ENCODE results near the gene MASTL.

The MASTL gene

DNA sequence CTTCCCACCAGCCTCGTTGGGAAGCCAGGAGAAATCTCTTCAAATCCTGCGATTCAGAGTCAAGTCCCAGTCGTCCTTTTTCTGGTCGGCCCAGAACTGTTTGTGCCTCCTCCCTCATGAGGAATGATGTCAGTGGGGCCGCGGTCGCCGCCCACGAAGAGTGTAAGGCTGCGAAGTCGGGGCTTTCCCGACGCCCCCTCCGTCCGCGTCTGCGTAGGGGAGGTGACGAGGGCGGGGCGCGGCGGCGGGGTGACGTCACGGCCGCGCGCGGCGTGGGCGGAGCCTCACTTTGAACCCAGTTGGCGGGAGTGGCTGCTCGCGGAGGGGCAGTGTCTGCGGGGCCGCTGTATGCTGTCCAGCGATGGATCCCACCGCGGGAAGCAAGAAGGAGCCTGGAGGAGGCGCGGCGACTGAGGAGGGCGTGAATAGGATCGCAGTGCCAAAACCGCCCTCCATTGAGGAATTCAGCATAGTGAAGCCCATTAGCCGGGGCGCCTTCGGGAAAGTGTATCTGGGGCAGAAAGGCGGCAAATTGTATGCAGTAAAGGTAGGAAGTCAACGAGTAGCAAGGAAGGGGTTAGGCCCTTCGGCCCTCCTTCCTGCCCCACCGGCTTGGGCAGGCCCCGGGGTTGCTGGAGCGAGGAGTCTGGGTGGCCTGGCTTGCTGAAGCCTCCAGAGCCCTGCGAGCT is at the start of gene MASTL (continued):
- TF ChIP-seq, protein P1, sequence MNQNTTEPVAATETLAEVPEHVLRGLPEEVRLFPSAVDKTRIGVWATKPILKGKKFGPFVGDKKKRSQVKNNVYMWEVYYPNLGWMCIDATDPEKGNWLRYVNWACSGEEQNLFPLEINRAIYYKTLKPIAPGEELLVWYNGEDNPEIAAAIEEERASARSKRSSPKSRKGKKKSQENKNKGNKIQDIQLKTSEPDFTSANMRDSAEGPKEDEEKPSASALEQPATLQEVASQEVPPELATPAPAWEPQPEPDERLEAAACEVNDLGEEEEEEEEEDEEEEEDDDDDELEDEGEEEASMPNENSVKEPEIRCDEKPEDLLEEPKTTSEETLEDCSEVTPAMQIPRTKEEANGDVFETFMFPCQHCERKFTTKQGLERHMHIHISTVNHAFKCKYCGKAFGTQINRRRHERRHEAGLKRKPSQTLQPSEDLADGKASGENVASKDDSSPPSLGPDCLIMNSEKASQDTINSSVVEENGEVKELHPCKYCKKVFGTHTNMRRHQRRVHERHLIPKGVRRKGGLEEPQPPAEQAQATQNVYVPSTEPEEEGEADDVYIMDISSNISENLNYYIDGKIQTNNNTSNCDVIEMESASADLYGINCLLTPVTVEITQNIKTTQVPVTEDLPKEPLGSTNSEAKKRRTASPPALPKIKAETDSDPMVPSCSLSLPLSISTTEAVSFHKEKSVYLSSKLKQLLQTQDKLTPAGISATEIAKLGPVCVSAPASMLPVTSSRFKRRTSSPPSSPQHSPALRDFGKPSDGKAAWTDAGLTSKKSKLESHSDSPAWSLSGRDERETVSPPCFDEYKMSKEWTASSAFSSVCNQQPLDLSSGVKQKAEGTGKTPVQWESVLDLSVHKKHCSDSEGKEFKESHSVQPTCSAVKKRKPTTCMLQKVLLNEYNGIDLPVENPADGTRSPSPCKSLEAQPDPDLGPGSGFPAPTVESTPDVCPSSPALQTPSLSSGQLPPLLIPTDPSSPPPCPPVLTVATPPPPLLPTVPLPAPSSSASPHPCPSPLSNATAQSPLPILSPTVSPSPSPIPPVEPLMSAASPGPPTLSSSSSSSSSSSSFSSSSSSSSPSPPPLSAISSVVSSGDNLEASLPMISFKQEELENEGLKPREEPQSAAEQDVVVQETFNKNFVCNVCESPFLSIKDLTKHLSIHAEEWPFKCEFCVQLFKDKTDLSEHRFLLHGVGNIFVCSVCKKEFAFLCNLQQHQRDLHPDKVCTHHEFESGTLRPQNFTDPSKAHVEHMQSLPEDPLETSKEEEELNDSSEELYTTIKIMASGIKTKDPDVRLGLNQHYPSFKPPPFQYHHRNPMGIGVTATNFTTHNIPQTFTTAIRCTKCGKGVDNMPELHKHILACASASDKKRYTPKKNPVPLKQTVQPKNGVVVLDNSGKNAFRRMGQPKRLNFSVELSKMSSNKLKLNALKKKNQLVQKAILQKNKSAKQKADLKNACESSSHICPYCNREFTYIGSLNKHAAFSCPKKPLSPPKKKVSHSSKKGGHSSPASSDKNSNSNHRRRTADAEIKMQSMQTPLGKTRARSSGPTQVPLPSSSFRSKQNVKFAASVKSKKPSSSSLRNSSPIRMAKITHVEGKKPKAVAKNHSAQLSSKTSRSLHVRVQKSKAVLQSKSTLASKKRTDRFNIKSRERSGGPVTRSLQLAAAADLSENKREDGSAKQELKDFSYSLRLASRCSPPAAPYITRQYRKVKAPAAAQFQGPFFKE (tag by site-specific recombination; IDR thresholded peaks at IDR 0.05; ENCODE audit: borderline replicate concordance) = no peak
- TF ChIP-seq ZBTB1 (tag by site-specific recombination; IDR thresholded peaks at IDR 0.05) = peak; percentile 58; the same call in 1 of the 2 replicates
- TF ChIP-seq, protein P2, sequence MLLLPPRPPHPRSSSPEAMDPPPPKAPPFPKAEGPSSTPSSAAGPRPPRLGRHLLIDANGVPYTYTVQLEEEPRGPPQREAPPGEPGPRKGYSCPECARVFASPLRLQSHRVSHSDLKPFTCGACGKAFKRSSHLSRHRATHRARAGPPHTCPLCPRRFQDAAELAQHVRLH (tag by site-specific recombination; IDR thresholded peaks at IDR 0.05) = no peak
- TF ChIP-seq ZNF394 (tag by site-specific recombination; IDR thresholded peaks at IDR 0.05; ENCODE audit: borderline replicate concordance) = no peak; the same call in 1 of the 2 replicates
- TF ChIP-seq ZFP41 (tag by site-specific recombination; IDR thresholded peaks at IDR 0.05; ENCODE audit: borderline replicate concordance) = no peak
- TF ChIP-seq ZNF366 (tag by site-specific recombination; conservative IDR thresholded peaks at IDR 0.05) = peak; percentile 19; the same call in 1 of the 2 replicates
- no peak for TF ChIP-seq ZNF670 (tag by site-specific recombination; IDR thresholded peaks at IDR 0.05; ENCODE audit: low read depth)
- TF ChIP-seq, protein P3, sequence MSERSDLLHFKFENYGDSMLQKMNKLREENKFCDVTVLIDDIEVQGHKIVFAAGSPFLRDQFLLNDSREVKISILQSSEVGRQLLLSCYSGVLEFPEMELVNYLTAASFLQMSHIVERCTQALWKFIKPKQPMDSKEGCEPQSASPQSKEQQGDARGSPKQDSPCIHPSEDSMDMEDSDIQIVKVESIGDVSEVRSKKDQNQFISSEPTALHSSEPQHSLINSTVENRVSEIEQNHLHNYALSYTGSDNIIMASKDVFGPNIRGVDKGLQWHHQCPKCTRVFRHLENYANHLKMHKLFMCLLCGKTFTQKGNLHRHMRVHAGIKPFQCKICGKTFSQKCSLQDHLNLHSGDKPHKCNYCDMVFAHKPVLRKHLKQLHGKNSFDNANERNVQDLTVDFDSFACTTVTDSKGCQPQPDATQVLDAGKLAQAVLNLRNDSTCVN (tag by site-specific recombination; optimal IDR thresholded peaks at IDR 0.05) = peak; percentile 86
- TF ChIP-seq ZNF248 (tag by site-specific recombination; IDR thresholded peaks at IDR 0.05) = no peak
- TF ChIP-seq ZNF501 (tag by site-specific recombination; IDR thresholded peaks at IDR 0.05) = peak; percentile 83
- TF ChIP-seq, protein P4, sequence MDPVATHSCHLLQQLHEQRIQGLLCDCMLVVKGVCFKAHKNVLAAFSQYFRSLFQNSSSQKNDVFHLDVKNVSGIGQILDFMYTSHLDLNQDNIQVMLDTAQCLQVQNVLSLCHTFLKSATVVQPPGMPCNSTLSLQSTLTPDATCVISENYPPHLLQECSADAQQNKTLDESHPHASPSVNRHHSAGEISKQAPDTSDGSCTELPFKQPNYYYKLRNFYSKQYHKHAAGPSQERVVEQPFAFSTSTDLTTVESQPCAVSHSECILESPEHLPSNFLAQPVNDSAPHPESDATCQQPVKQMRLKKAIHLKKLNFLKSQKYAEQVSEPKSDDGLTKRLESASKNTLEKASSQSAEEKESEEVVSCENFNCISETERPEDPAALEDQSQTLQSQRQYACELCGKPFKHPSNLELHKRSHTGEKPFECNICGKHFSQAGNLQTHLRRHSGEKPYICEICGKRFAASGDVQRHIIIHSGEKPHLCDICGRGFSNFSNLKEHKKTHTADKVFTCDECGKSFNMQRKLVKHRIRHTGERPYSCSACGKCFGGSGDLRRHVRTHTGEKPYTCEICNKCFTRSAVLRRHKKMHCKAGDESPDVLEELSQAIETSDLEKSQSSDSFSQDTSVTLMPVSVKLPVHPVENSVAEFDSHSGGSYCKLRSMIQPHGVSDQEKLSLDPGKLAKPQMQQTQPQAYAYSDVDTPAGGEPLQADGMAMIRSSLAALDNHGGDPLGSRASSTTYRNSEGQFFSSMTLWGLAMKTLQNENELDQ (tag by site-specific recombination; IDR thresholded peaks at IDR 0.05; ENCODE audit: low read depth) = no peak
- TF ChIP-seq GLIS2 (tag by site-specific recombination; IDR thresholded peaks at IDR 0.05) = peak; percentile 97
- TF ChIP-seq BCL11A (tag by site-specific recombination; IDR thresholded peaks at IDR 0.05; ENCODE audit: low read depth) = no peak
- TF ChIP-seq SCRT2 (tag by site-specific recombination; IDR thresholded peaks at IDR 0.05) = no peak
- TF ChIP-seq, protein P5, sequence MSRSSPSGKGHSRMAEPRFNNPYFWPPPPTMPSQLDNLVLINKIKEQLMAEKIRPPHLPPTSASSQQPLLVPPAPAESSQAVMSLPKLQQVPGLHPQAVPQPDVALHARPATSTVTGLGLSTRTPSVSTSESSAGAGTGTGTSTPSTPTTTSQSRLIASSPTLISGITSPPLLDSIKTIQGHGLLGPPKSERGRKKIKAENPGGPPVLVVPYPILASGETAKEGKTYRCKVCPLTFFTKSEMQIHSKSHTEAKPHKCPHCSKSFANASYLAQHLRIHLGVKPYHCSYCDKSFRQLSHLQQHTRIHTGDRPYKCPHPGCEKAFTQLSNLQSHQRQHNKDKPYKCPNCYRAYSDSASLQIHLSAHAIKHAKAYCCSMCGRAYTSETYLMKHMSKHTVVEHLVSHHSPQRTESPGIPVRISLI (tag by site-specific recombination; IDR thresholded peaks at IDR 0.05) = no peak
- TF ChIP-seq, protein P6, sequence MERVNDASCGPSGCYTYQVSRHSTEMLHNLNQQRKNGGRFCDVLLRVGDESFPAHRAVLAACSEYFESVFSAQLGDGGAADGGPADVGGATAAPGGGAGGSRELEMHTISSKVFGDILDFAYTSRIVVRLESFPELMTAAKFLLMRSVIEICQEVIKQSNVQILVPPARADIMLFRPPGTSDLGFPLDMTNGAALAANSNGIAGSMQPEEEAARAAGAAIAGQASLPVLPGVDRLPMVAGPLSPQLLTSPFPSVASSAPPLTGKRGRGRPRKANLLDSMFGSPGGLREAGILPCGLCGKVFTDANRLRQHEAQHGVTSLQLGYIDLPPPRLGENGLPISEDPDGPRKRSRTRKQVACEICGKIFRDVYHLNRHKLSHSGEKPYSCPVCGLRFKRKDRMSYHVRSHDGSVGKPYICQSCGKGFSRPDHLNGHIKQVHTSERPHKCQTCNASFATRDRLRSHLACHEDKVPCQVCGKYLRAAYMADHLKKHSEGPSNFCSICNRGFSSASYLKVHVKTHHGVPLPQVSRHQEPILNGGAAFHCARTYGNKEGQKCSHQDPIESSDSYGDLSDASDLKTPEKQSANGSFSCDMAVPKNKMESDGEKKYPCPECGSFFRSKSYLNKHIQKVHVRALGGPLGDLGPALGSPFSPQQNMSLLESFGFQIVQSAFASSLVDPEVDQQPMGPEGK (tag by site-specific recombination; IDR thresholded peaks at IDR 0.05) = peak; percentile 96
- no peak for TF ChIP-seq ZNF132 (tag by site-specific recombination; IDR thresholded peaks at IDR 0.05; ENCODE audit: borderline replicate concordance)
- TF ChIP-seq SP2 (tag by site-specific recombination; IDR thresholded peaks at IDR 0.05) = peak; percentile 94
- TF ChIP-seq ZNF837 (tag by site-specific recombination; IDR thresholded peaks at IDR 0.05) = no peak
- TF ChIP-seq BCL11B (tag by site-specific recombination; IDR thresholded peaks at IDR 0.05; ENCODE audit: low read depth) = no peak
- TF ChIP-seq ZNF311 (tag by site-specific recombination; IDR thresholded peaks at IDR 0.05; ENCODE audit: borderline replicate concordance) = no peak
- TF ChIP-seq FEZF1 (tag by site-specific recombination; IDR thresholded peaks at IDR 0.05) = no peak
- TF ChIP-seq ZNF223 (tag by site-specific recombination; IDR thresholded peaks at IDR 0.05) = no peak
- no peak for TF ChIP-seq ZNF747 (tag by site-specific recombination; IDR thresholded peaks at IDR 0.05)

Measured in HEK293 (cell line).